HepG2 (cell line): ENCODE measurements around the gene AP2A2. TPM values are rescaled to one million over a fixed set of nuclear protein-coding genes. Genes with fewer than 3 reads are reported as not detected.

Experiments
- ATAC-seq: fragments of 200-7000 bp; cut with Tn5 transposase; 3 replicates; pipeline ENCODE4 v1.9.1; 2020; ENCODE audit warnings: mild to moderate bottlenecking, moderate library complexity
- BruUV-seq: library from RNA; stranded (reverse); fragments of 400-500 nt; replicated peaks from 2 replicates; lab custom pipeline; 2021; lab: Mats Ljungman, UMichigan
- CTCF ChIA-PET: fragments of 300-600 bp; formaldehyde crosslinking; extraction: SDS; loops from one replicate; lab custom pipeline; 2021; ENCODE audit warnings: low total read pairs, inconsistent platforms, low intra/inter-chr PET ratio; lab: Yijun Ruan, JAX
- POLR2A ChIA-PET: fragments of 350-600 bp; sonication (Branson Sonifier 250); formaldehyde crosslinking; loops from one replicate; lab custom pipeline; 2020; ENCODE audit warnings: antibody characterized with exemption, inconsistent platforms; lab: Yijun Ruan, JAX
- DNase-seq: peaks from one replicate; pipeline ENCODE4 v3.0.0-alpha.2; 2015; ENCODE audit warnings: low spot score
- FAIRE-seq: peaks from 3 replicates; lab custom pipeline; 2011; peaks lifted over from hg19 to GRCh38; lab: Jason Lieb, UNC
- H2AFZ ChIP-seq: one replicate; pipeline ENCODE4 v1.6.1; 2011; ENCODE audit warnings: low read length, inconsistent platforms
- H3K27ac ChIP-seq: fragments of 300-600 bp; 3 replicates; pipeline ENCODE4 v1.8.0; 2011; ENCODE audit warnings: mixed run types, mild to moderate bottlenecking, mixed read lengths, low read length, inconsistent platforms; ENCODE audit not compliant: insufficient read depth; ENCODE audit errors: extremely low read length
- H3K27me3 ChIP-seq, 2 experiments: fragments of 200-600 bp in 1 of 2; 2 replicates in 1 of 2; 3 replicates in 1 of 2; pipeline versions ENCODE4 v1.6.0 to v1.8.0; 2011; ENCODE audit warnings: low read length in 2 of 2, mild to moderate bottlenecking in 2 of 2, moderate library complexity in 2 of 2, inconsistent platforms in 1 of 2; ENCODE audit not compliant: insufficient read depth in 2 of 2, control insufficient read depth in 1 of 2
- H3K36me3 ChIP-seq, 2 experiments: fragments of 200-600 bp in 1 of 2; replicated peaks in 1 of 2; 2 replicates in 1 of 2; 3 replicates in 1 of 2; pipeline versions ENCODE4 v1.5.1 to v1.8.0; 2011; ENCODE audit warnings: low read length in 2 of 2, inconsistent platforms in 1 of 2; ENCODE audit not compliant: insufficient read depth in 2 of 2, control insufficient read depth in 1 of 2
- H3K4me1 ChIP-seq: 2 replicates; pipeline ENCODE4 v1.5.1; 2012; ENCODE audit warnings: low read length, inconsistent platforms; ENCODE audit not compliant: insufficient read depth
- H3K4me2 ChIP-seq: 2 replicates; pipeline ENCODE4 v1.6.0; 2011; ENCODE audit warnings: low read depth, low read length, inconsistent platforms
- H3K4me3 ChIP-seq, 3 experiments: fragments of 200-600 bp in 1 of 3; sonication (generic), shearing (Covaris generic) in 1 of 3; replicated peaks in 1 of 3; 2 replicates each; pipeline ENCODE4 v1.5.1; 2011 to 2016; ENCODE audit warnings: low read length in 3 of 3, inconsistent platforms in 2 of 3, low read depth in 2 of 3, mild to moderate bottlenecking in 2 of 3, control low read depth in 1 of 3, mixed read lengths in 1 of 3; ENCODE audit not compliant: insufficient read depth in 1 of 3
- H3K79me2 ChIP-seq: one replicate; pipeline ENCODE4 v1.6.1; 2011; ENCODE audit warnings: low read length, inconsistent platforms; ENCODE audit not compliant: insufficient read depth
- H3K9ac ChIP-seq: 2 replicates; pipeline ENCODE4 v1.6.0; 2011; ENCODE audit warnings: mild to moderate bottlenecking, low read depth, low read length, inconsistent platforms; ENCODE audit not compliant: insufficient read depth
- H3K9me3 ChIP-seq: 2 replicates; pipeline ENCODE4 v1.5.1; 2012; ENCODE audit warnings: mild to moderate bottlenecking, low read length
- H4K20me1 ChIP-seq: 2 replicates; pipeline ENCODE4 v1.6.0; 2011; ENCODE audit warnings: inconsistent platforms, mild to moderate bottlenecking, low read length, moderate library complexity; ENCODE audit not compliant: insufficient read depth
- ARNT2 ChIP-seq: sonication (generic); formaldehyde crosslinking; IDR thresholded peaks from 2 replicates; pipeline ENCODE4 v1.8.0; 2022; ENCODE audit warnings: mild to moderate bottlenecking, low read depth, missing genetic modification reagents, moderate library complexity
- FOSL2 ChIP-seq: sonication (generic); formaldehyde crosslinking; IDR thresholded peaks from 2 replicates; pipeline ENCODE4 v1.4.0; 2020; ENCODE audit warnings: missing genetic modification reagents
- FOXO1 ChIP-seq: sonication (generic); formaldehyde crosslinking; IDR thresholded peaks from 2 replicates; pipeline ENCODE4 v1.4.0; 2020; ENCODE audit warnings: missing genetic modification reagents
- FOXO4 ChIP-seq: sonication (generic); formaldehyde crosslinking; conservative IDR thresholded peaks from 2 replicates; pipeline ENCODE4 v1.8.1; 2023; ENCODE audit warnings: missing genetic modification reagents
- GZF1 ChIP-seq: sonication (generic); formaldehyde crosslinking; IDR thresholded peaks from 2 replicates; pipeline ENCODE4 v1.5.1; 2020; ENCODE audit warnings: mild to moderate bottlenecking, missing genetic modification reagents
- KDM5B ChIP-seq: sonication (generic); formaldehyde crosslinking; IDR thresholded peaks from 2 replicates; pipeline ENCODE4 v1.4.0; 2020; ENCODE audit warnings: missing genetic modification reagents, mild to moderate bottlenecking, borderline replicate concordance
- NFRKB ChIP-seq: fragments of 450-650 bp; IDR thresholded peaks from 2 replicates; pipeline ENCODE4 v1.6.1; 2017
- PBX3 ChIP-seq: sonication (generic); formaldehyde crosslinking; IDR thresholded peaks from 2 replicates; pipeline ENCODE4 v1.8.1; 2023; ENCODE audit warnings: missing genetic modification reagents, inconsistent platforms, borderline replicate concordance
- POLR2AphosphoS5 ChIP-seq: IDR thresholded peaks from 2 replicates; pipeline ENCODE4 v1.6.1; 2012; ENCODE audit warnings: low read depth, low read length
- SSRP1 ChIP-seq: IDR thresholded peaks from 2 replicates; pipeline ENCODE4 v1.6.1; 2016; ENCODE audit warnings: control low read depth
- ZBTB46 ChIP-seq: sonication (generic); formaldehyde crosslinking; IDR thresholded peaks from 2 replicates; pipeline ENCODE4 v1.4.0; 2020; ENCODE audit warnings: mild to moderate bottlenecking, missing genetic modification reagents, borderline replicate concordance
- ZFY ChIP-seq: sonication (generic); formaldehyde crosslinking; IDR thresholded peaks from 2 replicates; pipeline ENCODE4 v1.4.0; 2020; ENCODE audit warnings: missing genetic modification reagents
- ZNF121 ChIP-seq: sonication (generic); formaldehyde crosslinking; IDR thresholded peaks from 2 replicates; pipeline ENCODE4 v1.5.0; 2020; ENCODE audit warnings: mild to moderate bottlenecking, missing genetic modification reagents
- ZNF367 ChIP-seq: sonication (generic); formaldehyde crosslinking; IDR thresholded peaks from 2 replicates; pipeline ENCODE4 v1.4.0; 2020; ENCODE audit warnings: missing genetic modification reagents, borderline replicate concordance
- ZNF468 ChIP-seq: sonication (generic); formaldehyde crosslinking; IDR thresholded peaks from 2 replicates; pipeline ENCODE4 v1.8.0; 2022; ENCODE audit warnings: mild to moderate bottlenecking, moderate library complexity, missing genetic modification reagents
- ZNF687 ChIP-seq: sonication (generic); formaldehyde crosslinking; IDR thresholded peaks from 2 replicates; pipeline ENCODE4 v1.5.1; 2020; ENCODE audit warnings: mild to moderate bottlenecking, missing genetic modification reagents, moderate library complexity
- WGBS: methylation state at CpG from one replicate; pipeline ENCODE4 v1.1.6; 2017; ENCODE audit warnings: low lambda C conversion rate; 5-methylcytosine and 5-hydroxymethylcytosine counted together
- in situ Hi-C: cut with HindIII; loops from 2 replicates; pipeline ENCODE4 v1.10.0; 2017; ENCODE audit warnings: low pct_unique_long_range_greater_than_20kb; ENCODE audit not compliant: extremely low pct_ligation_motif_present
- intact Hi-C: fragments of 100-400 bp; cut with micrococcal nuclease; formaldehyde crosslinking; loops from one replicate; pipeline ENCODE4 v1.10.0; 2022; ENCODE audit not compliant: unreplicated experiment
- polyA plus RNA-seq, 8 experiments: library from polyadenylated mRNA; depleted of rRNA in 3 of 8; stranded (reverse) in 7 of 8; unstranded in 1 of 8; fragments of >200 nt; fragmentation: Illumina TruSeq in 4 of 8; extraction: Trizol in 4 of 8; gene quantifications; 2 replicates each; pipeline versions ENCODE4 v1.2.1 to v1.2.3, GENCODE V29; 2011 to 2016; ENCODE audit warnings: low read depth in 4 of 8, missing spikeins in 1 of 8, mixed read lengths in 1 of 8; ENCODE audit not compliant: insufficient read depth in 1 of 8
- total RNA-seq, 5 experiments: library from RNA; depleted of rRNA; stranded (reverse); fragments of >200 nt; fragmentation: Illumina TruSeq; extraction: Trizol; gene quantifications; 2 replicates each; pipeline ENCODE4 v1.2.3, GENCODE V29; 2016; ENCODE audit warnings: low read depth in 1 of 5

The AP2A2 gene
- total and polyA plus RNA-seq, 2 of the 13 experiments (the other 11 are each of a cell fraction or from before 2014, with no cell fraction given) = 25.7 to 75.7 TPM

GRCh38 chr11:921921-922678 lies 3.6 kb upstream of the AP2A2 start:
- FAIRE-seq = no peak
- peak; percentile 47 for ATAC-seq
- peaks cover 66% of the 10 kb centered on the region for H3K4me1 ChIP-seq
- peak overlapping the region; percentile 23 for H3K27ac ChIP-seq
- 0% methylated on average over 4 of the region's 15 CpGs for WGBS
- H3K9ac ChIP-seq = peak overlapping the region; percentile 46
- BruUV-seq = no TSS peak
- ChIA-PET POLR2A (interaction anchor here (1.1 to 2.1 kb wide), 5 partner anchors 11 to 84 kb away, joined by 3 to 20 read pairs (median 9); partner anchors contain the start of gene CHID1), CTCF (no interaction called here)
- H3K27me3 ChIP-seq = no peaks in the 10 kb centered on the region
- peak overlapping the region; percentile 96 for H3K4me2 ChIP-seq
- in situ Hi-C loops = no loop called here
- H3K36me3 ChIP-seq = no peaks in the 10 kb centered on the region; a peak in 1 of 5 replicates
- no peaks in the 10 kb centered on the region; the same call in 1 of the 2 replicates for H4K20me1 ChIP-seq
- intact Hi-C loops = loop anchor here (1.0 kb wide), 1 partner anchor 37 kb away; no protein-coding TSS in a partner anchor
- peaks cover 9% of the 10 kb centered on the region for H3K79me2 ChIP-seq
- H3K9me3 ChIP-seq = no peaks in the 10 kb centered on the region
- peak overlapping the region; percentile 17 for H2AFZ ChIP-seq
- H3K4me3 ChIP-seq = peak overlapping the region; percentile 40 to 65 (median 43)
- no peak for DNase-seq
- TF ChIP-seq ZNF468 (CRISPR knock-in tag) = no peak
- TF ChIP-seq FOXO1 = no peak
- TF ChIP-seq FOSL2 (CRISPR knock-in tag) = no peak
- TF ChIP-seq KDM5B = no peak
- no peak for TF ChIP-seq PBX3 (CRISPR knock-in tag)
- TF ChIP-seq ARNT2 = no peak
- peak; percentile 54; the same call in 1 of the 2 replicates for TF ChIP-seq ZNF121 (CRISPR knock-in tag)
- TF ChIP-seq POLR2AphosphoS5 = no peak
- no peak for TF ChIP-seq ZFY (CRISPR knock-in tag)
- no peak for TF ChIP-seq FOXO4 (CRISPR knock-in tag)
- no peak for TF ChIP-seq SSRP1
- TF ChIP-seq ZBTB46 (CRISPR knock-in tag) = no peak
- TF ChIP-seq ZNF367 (CRISPR knock-in tag) = no peak
- no peak for TF ChIP-seq NFRKB
- TF ChIP-seq GZF1 (CRISPR knock-in tag) = no peak
- TF ChIP-seq ZNF687 = peak; percentile 68
